Left lung (tissue), 10 donors: ENCODE results near the gene UBE2M. TPM values are rescaled to one million over a fixed set of nuclear protein-coding genes. Genes with fewer than 3 reads are reported as not detected.

ENCODE experiments used
- ATAC-seq: fragments of 200-7000 bp; cut with Tn5 transposase; one replicate; pipeline ENCODE4 v1.9.1; 2020; ENCODE audit warnings: moderate library complexity
- DNase-seq, 4 donors: peaks; one replicate each; pipeline ENCODE4 v3.0.0-alpha.2; 2013 to 2020
- H3K27ac ChIP-seq, 2 donors: fragments of 200-600 bp; sonication (generic) in 1 of 2; one replicate each; pipeline versions ENCODE4 v1.5.0 to v1.8.0; 2020 to 2021
- H3K27me3 ChIP-seq, 2 donors: fragments of 200-600 bp; sonication (generic) in 1 of 2; one replicate each; pipeline versions ENCODE4 v1.5.0 to v1.8.0; 2020 to 2021
- H3K36me3 ChIP-seq, 2 donors: fragments of 200-600 bp; sonication (generic) in 1 of 2; one replicate each; pipeline versions ENCODE4 v1.5.0 to v1.8.0; 2020 to 2021
- H3K4me1 ChIP-seq, 2 donors: fragments of 200-600 bp; one replicate each; pipeline ENCODE4 v1.8.0; 2021
- H3K4me3 ChIP-seq, 2 donors: fragments of 200-600 bp; sonication (generic) in 1 of 2; one replicate each; pipeline versions ENCODE4 v1.5.0 to v1.8.0; 2020 to 2021; ENCODE audit warnings: mild to moderate bottlenecking in 1 of 2
- H3K9me3 ChIP-seq, 2 donors: fragments of 200-600 bp; sonication (generic) in 1 of 2; one replicate each; pipeline versions ENCODE4 v1.5.0 to v1.8.0; 2020 to 2021
- intact Hi-C, 2 donors: fragments of 100-400 bp; cut with DNase I; formaldehyde crosslinking; loops; one replicate each; pipeline versions ENCODE4 v1.11.2 to v1.14.2; 2022
- polyA plus RNA-seq, 6 donors: library from polyadenylated mRNA; unstranded; fragments of 120-200 nt; gene quantifications; one replicate each; pipeline ENCODE4 v1.2.1, GENCODE V29; 2013; ENCODE audit not compliant: insufficient read length in 6 of 6
- total RNA-seq, 2 donors: library from RNA; stranded (reverse); fragmentation: NEBNext Ultra II Directional; extraction: Animal tissue kit (Norgen Biotek cat#: 25700); gene quantifications; one replicate each; pipeline ENCODE4 v1.2.1, GENCODE V29; 2021
- TF ChIP-seq, protein P1 (sequence below), 2 donors: fragments of 200-600 bp; sonication (generic) in 1 of 2; IDR thresholded peaks; one replicate each; pipeline versions ENCODE4 v1.5.0 to v1.8.0; 2021; ENCODE audit warnings: antibody characterized with exemption in 2 of 2
- donor health status: DM: no; HTN: yes; CAD: no.
- donor health status: DM: no; HTN: no; CAD: no.

The UBE2M gene
- total and polyA plus RNA-seq, 8 donors, result 54.9 to 85.9 (median 74.0) TPM

DNA sequence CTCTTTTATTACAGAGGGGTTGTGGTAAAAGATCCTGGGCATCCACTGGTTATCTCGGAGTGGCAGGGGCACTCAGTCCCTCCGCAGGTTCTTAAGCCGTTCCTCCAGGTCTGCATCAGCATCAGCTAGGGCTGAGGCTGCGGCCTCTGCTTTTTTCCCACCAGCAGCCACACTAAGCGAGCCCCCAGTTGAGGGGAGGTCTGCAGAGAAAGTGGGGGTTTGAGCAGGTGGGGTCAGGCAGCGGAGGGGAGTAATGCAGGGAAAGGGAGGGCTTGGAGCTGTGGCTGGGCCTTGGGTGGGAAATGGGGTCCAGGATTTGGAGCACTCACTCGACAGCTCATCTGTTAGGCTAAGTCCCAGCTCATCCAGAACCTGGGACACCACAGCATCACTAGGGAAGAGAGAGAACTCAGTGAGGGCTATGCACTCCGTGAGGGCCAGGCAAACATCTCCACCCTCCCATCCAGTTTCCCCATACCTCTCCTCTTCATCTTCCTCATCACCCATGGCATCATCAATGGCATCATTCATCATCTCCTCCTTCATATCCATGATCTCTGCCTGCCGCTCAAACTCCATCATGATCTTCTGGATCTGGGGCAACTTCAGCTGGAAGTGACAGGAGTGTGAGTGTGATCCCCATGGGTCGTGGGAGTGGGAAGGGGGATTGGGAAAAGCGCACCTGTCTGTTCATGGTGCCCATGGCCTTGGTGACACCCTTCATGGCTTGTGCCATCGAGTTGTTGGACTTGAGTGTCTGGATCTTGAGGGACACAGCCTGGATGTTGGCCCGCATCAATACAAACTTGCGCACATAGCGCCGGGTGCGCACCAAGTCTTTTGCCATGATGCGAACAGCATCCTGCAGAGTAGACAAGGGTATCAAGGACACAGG lies 6.6 kb downstream of the UBE2M start:
- ATAC-seq, result no peak
- TF ChIP-seq, protein P1, sequence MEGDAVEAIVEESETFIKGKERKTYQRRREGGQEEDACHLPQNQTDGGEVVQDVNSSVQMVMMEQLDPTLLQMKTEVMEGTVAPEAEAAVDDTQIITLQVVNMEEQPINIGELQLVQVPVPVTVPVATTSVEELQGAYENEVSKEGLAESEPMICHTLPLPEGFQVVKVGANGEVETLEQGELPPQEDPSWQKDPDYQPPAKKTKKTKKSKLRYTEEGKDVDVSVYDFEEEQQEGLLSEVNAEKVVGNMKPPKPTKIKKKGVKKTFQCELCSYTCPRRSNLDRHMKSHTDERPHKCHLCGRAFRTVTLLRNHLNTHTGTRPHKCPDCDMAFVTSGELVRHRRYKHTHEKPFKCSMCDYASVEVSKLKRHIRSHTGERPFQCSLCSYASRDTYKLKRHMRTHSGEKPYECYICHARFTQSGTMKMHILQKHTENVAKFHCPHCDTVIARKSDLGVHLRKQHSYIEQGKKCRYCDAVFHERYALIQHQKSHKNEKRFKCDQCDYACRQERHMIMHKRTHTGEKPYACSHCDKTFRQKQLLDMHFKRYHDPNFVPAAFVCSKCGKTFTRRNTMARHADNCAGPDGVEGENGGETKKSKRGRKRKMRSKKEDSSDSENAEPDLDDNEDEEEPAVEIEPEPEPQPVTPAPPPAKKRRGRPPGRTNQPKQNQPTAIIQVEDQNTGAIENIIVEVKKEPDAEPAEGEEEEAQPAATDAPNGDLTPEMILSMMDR (IDR thresholded peaks at IDR 0.05), result no peak

DNA sequence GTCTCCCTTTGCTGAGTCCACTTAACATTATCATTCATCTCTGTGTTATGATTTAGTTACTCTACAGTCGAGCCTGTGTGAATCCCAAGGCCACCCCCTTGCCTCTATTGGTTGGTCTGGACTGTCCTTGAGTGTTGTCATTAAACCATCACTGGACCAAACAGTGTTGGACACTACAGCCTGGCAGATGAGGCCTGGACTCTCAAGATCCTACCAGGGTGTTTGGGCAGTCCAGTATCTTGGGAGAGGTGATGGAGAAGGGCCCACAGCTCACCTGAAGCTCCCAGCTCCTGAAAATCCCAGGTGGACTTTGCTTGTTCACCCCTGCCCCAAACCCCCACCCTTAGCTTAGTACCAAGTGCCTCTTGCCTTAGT lies 7.3 kb downstream of the UBE2M start:
- no peak overlapping the region for H3K4me3 ChIP-seq
- intact Hi-C loops, result no loop called here
- H3K27ac ChIP-seq, result no peak overlapping the region
- H3K27me3 ChIP-seq, result no peaks in the 10 kb centered on the region
- DNase-seq (no peak), ATAC-seq (no peak)
- H3K36me3 ChIP-seq, result peaks cover 0 to 83% of the 10 kb centered on the region in 2 donors
- no peaks in the 10 kb centered on the region for H3K9me3 ChIP-seq
- peaks cover 23 to 44% of the 10 kb centered on the region in 2 donors for H3K4me1 ChIP-seq
- TF ChIP-seq, protein P1 (IDR thresholded peaks at IDR 0.05), result no peak

More for the DNA sequence above, 6.6 kb downstream of the UBE2M start:
- Histone ChIP-seq H3K27ac (no peak overlapping the region), H3K36me3 (peaks cover 0 to 84% of the 10 kb centered on the region in 2 donors), H3K4me1 (peaks cover 18 to 44% of the 10 kb centered on the region in 2 donors), H3K9me3 (no peaks in the 10 kb centered on the region), H3K4me3 (no peak overlapping the region), H3K27me3 (no peaks in the 10 kb centered on the region)
- DNase-seq, result no peak
- intact Hi-C loops, result no loop called here

DNA sequence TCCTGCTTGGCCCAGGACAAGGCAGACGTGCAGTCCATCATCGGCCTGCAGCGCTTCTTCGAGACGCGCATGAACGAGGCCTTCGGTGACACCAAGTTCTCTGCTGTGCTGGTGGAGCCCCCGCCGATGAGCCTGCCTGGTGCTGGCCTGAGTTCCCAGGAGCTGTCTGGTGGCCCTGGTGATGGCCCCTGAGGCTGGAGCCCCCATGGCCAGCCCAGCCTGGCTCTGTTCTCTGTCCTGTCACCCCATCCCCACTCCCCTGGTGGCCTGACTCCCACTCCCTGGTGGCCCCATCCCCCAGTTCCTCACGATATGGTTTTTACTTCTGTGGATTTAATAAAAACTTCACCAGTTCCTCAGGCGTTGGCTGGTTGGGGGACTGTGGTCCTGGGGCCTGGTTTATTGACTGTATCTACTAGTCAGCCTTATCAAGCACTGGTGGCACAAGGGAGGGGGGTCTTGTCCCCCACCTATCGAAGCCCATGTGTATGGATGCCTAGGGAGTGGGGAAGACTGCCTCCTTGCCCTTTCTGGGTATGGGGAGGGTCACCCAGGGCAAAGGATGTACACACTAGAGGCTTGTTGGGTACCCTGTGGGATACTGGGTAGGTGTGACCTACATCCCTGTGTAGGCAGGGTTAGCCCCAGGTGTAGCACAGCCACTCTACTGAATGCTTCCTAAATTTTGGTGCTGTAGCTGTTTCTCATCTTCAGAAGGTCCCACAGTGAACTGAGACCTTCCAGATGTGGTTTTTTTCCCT lies 7.9 kb downstream of the UBE2M start:
- ATAC-seq (no peak), DNase-seq (no peak)
- no peaks in the 10 kb centered on the region for H3K27me3 ChIP-seq

DNA sequence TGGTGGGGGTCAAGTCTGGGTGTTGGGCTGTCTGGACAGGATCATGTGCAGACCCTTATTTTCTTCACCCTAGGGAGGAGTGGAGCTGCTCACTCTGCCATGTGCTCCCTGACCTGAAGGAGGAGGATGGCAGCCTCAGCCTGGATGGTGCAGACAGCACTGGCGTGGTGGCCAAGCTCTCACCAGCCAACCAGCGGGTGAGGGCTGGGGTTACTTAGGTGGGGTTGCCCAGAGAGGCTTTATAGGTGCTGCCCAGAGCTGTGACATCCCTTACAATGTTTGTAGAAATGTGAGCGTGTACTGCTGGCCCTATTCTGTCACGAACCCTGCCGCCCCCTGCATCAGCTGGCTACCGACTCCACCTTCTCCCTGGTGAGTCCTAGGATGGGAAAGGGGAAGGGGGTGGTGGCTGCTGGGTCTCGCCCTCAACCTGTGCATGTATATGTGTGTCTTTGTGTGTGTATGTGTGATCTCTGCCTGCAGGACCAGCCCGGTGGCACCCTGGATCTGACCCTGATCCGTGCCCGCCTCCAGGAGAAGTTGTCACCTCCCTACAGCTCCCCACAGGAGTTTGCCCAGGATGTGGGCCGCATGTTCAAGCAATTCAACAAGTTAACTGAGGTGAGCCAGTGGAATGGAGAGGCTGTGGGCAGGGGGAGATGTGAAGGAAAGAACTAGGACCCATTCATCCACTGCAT lies 8.6 kb downstream of the UBE2M start:
- intact Hi-C loops, result no loop called here
- Histone ChIP-seq H3K4me1 (peaks cover 24 to 46% of the 10 kb centered on the region in 2 donors), H3K27ac (no peak overlapping the region), H3K9me3 (no peaks in the 10 kb centered on the region), H3K4me3 (no peak overlapping the region), H3K36me3 (peaks cover 0 to 77% of the 10 kb centered on the region in 2 donors), H3K27me3 (no peaks in the 10 kb centered on the region)
- TF ChIP-seq, protein P1 (IDR thresholded peaks at IDR 0.05), result no peak
- no peak for DNase-seq
- no peak for ATAC-seq

More for the DNA sequence above, 7.9 kb downstream of the UBE2M start:
- Histone ChIP-seq H3K4me1 (peaks cover 27 to 44% of the 10 kb centered on the region in 2 donors), H3K36me3 (peaks cover 0 to 79% of the 10 kb centered on the region in 2 donors), H3K9me3 (no peaks in the 10 kb centered on the region), H3K27ac (no peak overlapping the region), H3K4me3 (no peak overlapping the region)
- intact Hi-C loops, result no loop called here
- TF ChIP-seq, protein P1 (IDR thresholded peaks at IDR 0.05), result no peak
